ENCODE data around the gene HDLBP. TPM values are rescaled to one million over a fixed set of nuclear protein-coding genes. Genes with fewer than 3 reads are reported as not detected.

HDLBP gene
- total RNA-seq, 1 donor from 2014 or later: 270 TPM

DNA sequence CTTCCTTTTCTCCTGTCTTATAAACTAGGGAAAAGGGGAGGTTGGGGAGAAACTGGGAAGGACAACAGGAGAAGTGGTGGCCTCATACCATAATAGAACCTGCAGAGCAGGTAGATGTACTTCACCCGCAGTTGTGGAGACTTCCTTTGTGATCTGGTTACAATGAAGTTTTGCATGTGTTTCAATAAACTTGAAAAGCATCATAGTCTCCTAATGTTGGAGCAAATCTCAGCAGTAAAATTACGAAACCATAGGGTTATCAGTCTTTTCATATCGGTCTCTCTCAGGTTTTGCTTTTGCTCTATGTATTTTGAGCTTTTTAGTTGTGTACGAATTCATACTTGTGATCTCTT lies 96.5 kb downstream of the HDLBP start:
- peak overlapping the region; percentile 86 for H3K4me3 Mint-ChIP-seq
- no peak overlapping the region for H3K27ac Mint-ChIP-seq
- no peaks in the 10 kb centered on the region for H3K9me3 Mint-ChIP-seq

GRCh38 chr2:241218131-241219029 lies 97.1 kb downstream of the HDLBP start:
- H3K4me1 Mint-ChIP-seq (ENCODE audit: low read depth): peaks cover 18% of the 10 kb centered on the region
- intact Hi-C loops (cut with micrococcal nuclease): loop anchor here (1.0 to 5.0 kb wide), 3 partner anchors 139 to 366 kb away; partner anchors contain the start of gene FARP2
- H3K27ac Mint-ChIP-seq: peak overlapping the region; percentile 65

More for the DNA sequence above, 96.5 kb downstream of the HDLBP start:
- intact Hi-C loops (cut with micrococcal nuclease): loop anchor here (5.0 kb wide), 2 partner anchors 138 to 367 kb away; partner anchors contain the start of gene FARP2
- peaks cover 18% of the 10 kb centered on the region for H3K4me1 Mint-ChIP-seq (ENCODE audit: low read depth)
- peaks cover 21% of the 10 kb centered on the region for H3K27me3 Mint-ChIP-seq (ENCODE audit: insufficient read depth)
- no peak for DNase-seq (ENCODE audit: low spot score)
- H3K36me3 Mint-ChIP-seq (ENCODE audit: low read depth): peaks cover 2% of the 10 kb centered on the region

GRCh38 chr2:241217320-241218031 lies 98.0 kb downstream of the HDLBP start:
- DNase-seq (ENCODE audit: low spot score): peak; percentile 20
- H3K9me3 Mint-ChIP-seq: no peaks in the 10 kb centered on the region
- H3K4me3 Mint-ChIP-seq: peak overlapping the region; percentile 63
- H3K27me3 Mint-ChIP-seq (ENCODE audit: insufficient read depth): peaks cover 25% of the 10 kb centered on the region
- intact Hi-C loops (cut with micrococcal nuclease): loop anchor here (1.0 to 5.0 kb wide), 5 partner anchors 63 to 365 kb away; partner anchors contain the start of genes FARP2 and MTERF4
- no peaks in the 10 kb centered on the region for H3K36me3 Mint-ChIP-seq (ENCODE audit: low read depth)
- no peak overlapping the region for H3K27ac Mint-ChIP-seq
- peaks cover 18% of the 10 kb centered on the region for H3K4me1 Mint-ChIP-seq (ENCODE audit: low read depth)

More at GRCh38 chr2:241218131-241219029, 97.1 kb downstream of the HDLBP start:
- Mint-ChIP-seq H3K36me3 (ENCODE audit: low read depth) (peaks cover 2% of the 10 kb centered on the region), H3K27me3 (ENCODE audit: insufficient read depth) (peaks cover 21% of the 10 kb centered on the region), H3K9me3 (no peaks in the 10 kb centered on the region), H3K4me3 (peak overlapping the region; percentile 86)
- peak; percentile 37 for DNase-seq (ENCODE audit: low spot score)

DNA sequence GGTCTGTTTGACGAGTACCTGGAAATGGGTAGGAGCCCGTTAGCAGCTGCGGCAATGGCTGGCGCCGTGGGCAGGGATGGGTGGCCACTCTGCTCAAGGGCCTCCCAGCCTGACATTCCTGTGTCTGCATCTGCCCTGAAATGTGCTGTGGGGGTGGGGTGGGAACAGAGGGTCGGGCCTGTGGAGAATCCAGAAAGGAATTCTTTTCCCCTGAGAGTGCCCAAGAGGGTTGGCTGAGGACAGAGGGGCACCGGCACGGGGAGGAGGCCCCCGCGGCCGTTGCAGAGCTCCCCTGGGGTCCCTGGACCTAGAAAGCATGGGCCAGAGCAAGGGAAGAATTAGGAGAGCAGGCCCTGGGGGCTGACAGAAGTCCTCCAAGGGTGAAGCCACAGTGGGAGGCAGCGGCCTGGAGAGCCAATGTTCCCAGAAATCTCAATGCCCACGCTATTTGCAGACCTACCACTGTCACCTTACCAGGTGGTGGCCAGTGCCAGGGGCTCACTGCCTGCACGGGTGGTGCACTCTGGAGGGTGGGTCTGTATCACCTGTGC lies 99.2 kb downstream of the HDLBP start:
- no peak for DNase-seq (ENCODE audit: low spot score)
- H3K27ac Mint-ChIP-seq: peak overlapping the region; percentile 23
- peaks cover 25% of the 10 kb centered on the region for H3K27me3 Mint-ChIP-seq (ENCODE audit: insufficient read depth)
- H3K36me3 Mint-ChIP-seq (ENCODE audit: low read depth): no peaks in the 10 kb centered on the region
- H3K9me3 Mint-ChIP-seq: no peaks in the 10 kb centered on the region
- peak overlapping the region; percentile 63 for H3K4me3 Mint-ChIP-seq
- peaks cover 18% of the 10 kb centered on the region for H3K4me1 Mint-ChIP-seq (ENCODE audit: low read depth)
- intact Hi-C loops (cut with micrococcal nuclease): loop anchor here (2.0 to 5.0 kb wide), 4 partner anchors 61 to 364 kb away; partner anchors contain the start of genes FARP2 and MTERF4

GRCh38 chr2:241215421-241215820 lies 100.1 kb downstream of the HDLBP start:
- DNase-seq (ENCODE audit: low spot score): no peak
- Mint-ChIP-seq H3K4me3 (no peak overlapping the region), H3K27ac (no peak overlapping the region), H3K4me1 (ENCODE audit: low read depth) (peaks cover 18% of the 10 kb centered on the region), H3K27me3 (ENCODE audit: insufficient read depth) (peaks cover 25% of the 10 kb centered on the region), H3K9me3 (no peaks in the 10 kb centered on the region), H3K36me3 (ENCODE audit: low read depth) (no peaks in the 10 kb centered on the region)
- intact Hi-C loops (cut with micrococcal nuclease): loop anchor here (5.0 kb wide), 2 partner anchors 142 to 363 kb away; partner anchors contain the start of gene FARP2

- H3K4me3 Mint-ChIP-seq: no peak overlapping the region
- no peak overlapping the region for H3K27ac Mint-ChIP-seq
- no peak for DNase-seq (ENCODE audit: low spot score)
- peaks cover 15% of the 10 kb centered on the region for H3K4me1 Mint-ChIP-seq (ENCODE audit: low read depth)
- H3K9me3 Mint-ChIP-seq: no peaks in the 10 kb centered on the region
- no peaks in the 10 kb centered on the region for H3K36me3 Mint-ChIP-seq (ENCODE audit: low read depth)
- intact Hi-C loops (cut with micrococcal nuclease): loop anchor here (5.0 kb wide), 2 partner anchors 143 to 362 kb away; partner anchors contain the start of gene FARP2
- peaks cover 23% of the 10 kb centered on the region for H3K27me3 Mint-ChIP-seq (ENCODE audit: insufficient read depth)
These were observed 100.7 kb downstream of the HDLBP start for GRCh38 chr2:241214766-241215165.

DNA sequence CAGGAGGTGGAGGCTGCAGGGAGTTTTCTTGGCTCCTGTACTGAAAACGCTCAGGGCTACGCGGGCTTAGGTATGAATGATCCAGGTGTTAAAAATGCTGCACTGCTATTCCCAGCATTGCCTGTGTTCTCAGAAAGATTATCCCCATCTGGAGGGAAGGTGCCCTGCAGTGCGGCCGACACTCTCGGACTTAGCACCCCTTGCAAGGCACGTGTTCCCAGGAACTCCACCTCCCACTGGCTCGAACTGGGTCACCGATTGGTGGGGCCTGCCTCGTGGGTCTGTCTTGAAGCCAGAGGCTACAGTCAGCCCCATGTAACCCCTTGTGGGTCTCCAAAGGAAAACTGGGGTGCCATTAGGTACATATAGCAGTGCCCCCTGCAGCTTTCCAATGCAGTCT lies 101.3 kb downstream of the HDLBP start:
- DNase-seq (ENCODE audit: low spot score): no peak
- Mint-ChIP-seq H3K27ac (no peak overlapping the region), H3K36me3 (ENCODE audit: low read depth) (no peaks in the 10 kb centered on the region), H3K9me3 (no peaks in the 10 kb centered on the region), H3K27me3 (ENCODE audit: insufficient read depth) (peaks cover 19% of the 10 kb centered on the region), H3K4me3 (no peak overlapping the region), H3K4me1 (ENCODE audit: low read depth) (peaks cover 9% of the 10 kb centered on the region)
- intact Hi-C loops (cut with micrococcal nuclease): no loop called here

- no peak for DNase-seq (ENCODE audit: low spot score)
- intact Hi-C loops (cut with micrococcal nuclease): no loop called here
- Mint-ChIP-seq H3K27me3 (ENCODE audit: insufficient read depth) (peaks cover 16% of the 10 kb centered on the region), H3K27ac (no peak overlapping the region), H3K36me3 (ENCODE audit: low read depth) (no peaks in the 10 kb centered on the region), H3K9me3 (no peaks in the 10 kb centered on the region), H3K4me3 (no peak overlapping the region), H3K4me1 (ENCODE audit: low read depth) (peaks cover 3% of the 10 kb centered on the region)
These were observed 101.9 kb downstream of the HDLBP start for GRCh38 chr2:241213567-241213966.

- Mint-ChIP-seq H3K9me3 (no peaks in the 10 kb centered on the region), H3K36me3 (ENCODE audit: low read depth) (no peaks in the 10 kb centered on the region)
- intact Hi-C loops (cut with micrococcal nuclease): no loop called here
These were observed 102.4 kb downstream of the HDLBP start for GRCh38 chr2:241213041-241213440.

GRCh38 chr2:241211276-241211675 lies 104.2 kb downstream of the HDLBP start:
- Mint-ChIP-seq H3K4me3 (no peak overlapping the region), H3K9me3 (no peaks in the 10 kb centered on the region), H3K27me3 (ENCODE audit: insufficient read depth) (peaks cover 4% of the 10 kb centered on the region), H3K4me1 (ENCODE audit: low read depth) (no peaks in the 10 kb centered on the region), H3K36me3 (ENCODE audit: low read depth) (no peaks in the 10 kb centered on the region), H3K27ac (no peak overlapping the region)
- intact Hi-C loops (cut with micrococcal nuclease): no loop called here
- DNase-seq (ENCODE audit: low spot score): no peak

More at GRCh38 chr2:241213041-241213440, 102.4 kb downstream of the HDLBP start:
- Mint-ChIP-seq H3K4me3 (no peak overlapping the region), H3K4me1 (ENCODE audit: low read depth) (no peaks in the 10 kb centered on the region), H3K27ac (no peak overlapping the region), H3K27me3 (ENCODE audit: insufficient read depth) (peaks cover 13% of the 10 kb centered on the region)
- DNase-seq (ENCODE audit: low spot score): no peak

DNA sequence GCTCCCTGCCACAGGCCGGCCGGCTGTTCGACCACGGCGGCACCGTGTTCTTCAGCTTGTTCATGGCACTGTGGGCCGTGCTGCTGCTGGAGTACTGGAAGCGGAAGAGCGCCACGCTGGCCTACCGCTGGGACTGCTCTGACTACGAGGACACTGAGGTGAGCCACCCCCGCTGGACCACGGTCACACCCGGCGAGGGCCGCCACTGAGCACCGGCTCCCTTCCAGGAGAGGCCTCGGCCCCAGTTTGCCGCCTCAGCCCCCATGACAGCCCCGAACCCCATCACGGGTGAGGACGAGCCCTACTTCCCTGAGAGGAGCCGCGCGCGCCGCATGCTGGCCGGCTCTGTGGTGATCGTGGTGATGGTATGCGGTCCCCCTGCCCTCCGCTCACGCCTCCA lies 106.2 kb downstream of the HDLBP start:
- no peak overlapping the region for H3K27ac Mint-ChIP-seq
- no peak for DNase-seq (ENCODE audit: low spot score)
- no peak overlapping the region for H3K4me3 Mint-ChIP-seq
- H3K27me3 Mint-ChIP-seq (ENCODE audit: insufficient read depth): peaks cover 4% of the 10 kb centered on the region
- H3K9me3 Mint-ChIP-seq: no peaks in the 10 kb centered on the region
- no peaks in the 10 kb centered on the region for H3K36me3 Mint-ChIP-seq (ENCODE audit: low read depth)
- intact Hi-C loops (cut with micrococcal nuclease): no loop called here
- H3K4me1 Mint-ChIP-seq (ENCODE audit: low read depth): no peaks in the 10 kb centered on the region

- no peaks in the 10 kb centered on the region for H3K9me3 Mint-ChIP-seq
- no peak for DNase-seq (ENCODE audit: low spot score)
- intact Hi-C loops (cut with micrococcal nuclease): no loop called here
- H3K27me3 Mint-ChIP-seq (ENCODE audit: insufficient read depth): peaks cover 4% of the 10 kb centered on the region
- H3K4me1 Mint-ChIP-seq (ENCODE audit: low read depth): no peaks in the 10 kb centered on the region
- no peaks in the 10 kb centered on the region for H3K36me3 Mint-ChIP-seq (ENCODE audit: low read depth)
- no peak overlapping the region for H3K27ac Mint-ChIP-seq
- H3K4me3 Mint-ChIP-seq: no peak overlapping the region
These were observed 107.4 kb downstream of the HDLBP start for GRCh38 chr2:241208058-241208457.

Data from activated T-helper 1 cell treated with anti-CD3 and anti-CD28 coated beads, Interleukin-12 subunit alpha, Interleukin-12 subunit beta, Interleukin-2, Interleukin-4 antibody, amounts not matched to agents 30 ng/mL and 10 ng/mL and 1 ng/mL, durations not matched to agents 14 hours and 24 hours and 36 hours (primary cell).